ENCODE results near the gene C5.
"Not testable (repeated sequence)": the region's sequence is repeated elsewhere in the genome, so short reads cannot be mapped to it uniquely, and the experiment has no call there.

C5 gene

GRCh38 chr9:121050128-121050988, at the start of gene C5:
Gene C5, minus strand, starts transcription at chr9:121050275. Its CDS starts 29 bp downstream, at chr9:121050246.
- DNase-seq (ENCODE audit: low read depth in 2 of 2), result no peak

- DNase-seq (ENCODE audit: low read depth in 2 of 2), result no peak
Measured at GRCh38 chr9:121098567-121099198, 48.6 kb upstream of the C5 start.

- DNase-seq (ENCODE audit: low read depth in 2 of 2), result no peak
Measured at GRCh38 chr9:121095057-121095456, 45.0 kb upstream of the C5 start.

GRCh38 chr9:121090743-121091142, 40.7 kb upstream of the C5 start:
- DNase-seq (ENCODE audit: low read depth in 2 of 2), result not testable (repeated sequence)

- no peak for DNase-seq (ENCODE audit: low read depth in 2 of 2)
Measured at GRCh38 chr9:121088576-121088975, 38.5 kb upstream of the C5 start.

GRCh38 chr9:121085661-121086060, 35.6 kb upstream of the C5 start:
- DNase-seq (ENCODE audit: low read depth in 2 of 2), result no peak

- DNase-seq (ENCODE audit: low read depth in 2 of 2), result no peak
Measured at GRCh38 chr9:121082075-121082474, 32.0 kb upstream of the C5 start.

- peak in 1 of 2 donors; percentile 12 for DNase-seq (ENCODE audit: low read depth in 2 of 2)
Measured at GRCh38 chr9:121075251-121076036, 25.4 kb upstream of the C5 start.

GRCh38 chr9:121074370-121075250, 24.5 kb upstream of the C5 start, which contains the start of gene CNTRL:
Gene CNTRL, plus strand, starts transcription at chr9:121074955. Its CDS starts 13,372 bp downstream, at chr9:121088327.
- DNase-seq (ENCODE audit: low read depth in 2 of 2), result peak; percentile 87 to 89

- DNase-seq (ENCODE audit: low read depth in 2 of 2), result no peak
Measured at GRCh38 chr9:121073038-121073437, 23.0 kb upstream of the C5 start.

GRCh38 chr9:121071756-121072421, 21.8 kb upstream of the C5 start:
- DNase-seq (ENCODE audit: low read depth in 2 of 2), result no peak

- no peak for DNase-seq (ENCODE audit: low read depth in 2 of 2)
Measured at GRCh38 chr9:121071370-121071755, 21.3 kb upstream of the C5 start.

- no peak for DNase-seq (ENCODE audit: low read depth in 2 of 2)
Measured at GRCh38 chr9:121069396-121069795, 19.3 kb upstream of the C5 start.

GRCh38 chr9:121067640-121068039, 17.6 kb upstream of the C5 start:
- DNase-seq (ENCODE audit: low read depth in 2 of 2), result no peak

- no peak for DNase-seq (ENCODE audit: low read depth in 2 of 2)
Measured at GRCh38 chr9:121066850-121067249, 16.8 kb upstream of the C5 start.

GRCh38 chr9:121059998-121060636, 10.0 kb upstream of the C5 start:
- peak in 1 of 2 donors; percentile 39 for DNase-seq (ENCODE audit: low read depth in 2 of 2)

- DNase-seq (ENCODE audit: low read depth in 2 of 2), result no peak
Measured at GRCh38 chr9:121059513-121059912, 9.4 kb upstream of the C5 start.

GRCh38 chr9:121057821-121058220, 7.7 kb upstream of the C5 start:
- no peak for DNase-seq (ENCODE audit: low read depth in 2 of 2)

GRCh38 chr9:121055642-121056143, 5.6 kb upstream of the C5 start:
- DNase-seq (ENCODE audit: low read depth in 2 of 2), result no peak

GRCh38 chr9:121053544-121053943, 3.5 kb upstream of the C5 start:
- no peak for DNase-seq (ENCODE audit: low read depth in 2 of 2)
